IPS DF 19.7 (cell line): ENCODE data around the gene ZDHHC21.

Source experiments
- DNase-seq: peaks from one replicate; pipeline ENCODE4 v3.0.0-alpha.2; 2013; ENCODE audit warnings: low read depth, low spot score

Gene ZDHHC21, protein sequence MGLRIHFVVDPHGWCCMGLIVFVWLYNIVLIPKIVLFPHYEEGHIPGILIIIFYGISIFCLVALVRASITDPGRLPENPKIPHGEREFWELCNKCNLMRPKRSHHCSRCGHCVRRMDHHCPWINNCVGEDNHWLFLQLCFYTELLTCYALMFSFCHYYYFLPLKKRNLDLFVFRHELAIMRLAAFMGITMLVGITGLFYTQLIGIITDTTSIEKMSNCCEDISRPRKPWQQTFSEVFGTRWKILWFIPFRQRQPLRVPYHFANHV

DNA sequence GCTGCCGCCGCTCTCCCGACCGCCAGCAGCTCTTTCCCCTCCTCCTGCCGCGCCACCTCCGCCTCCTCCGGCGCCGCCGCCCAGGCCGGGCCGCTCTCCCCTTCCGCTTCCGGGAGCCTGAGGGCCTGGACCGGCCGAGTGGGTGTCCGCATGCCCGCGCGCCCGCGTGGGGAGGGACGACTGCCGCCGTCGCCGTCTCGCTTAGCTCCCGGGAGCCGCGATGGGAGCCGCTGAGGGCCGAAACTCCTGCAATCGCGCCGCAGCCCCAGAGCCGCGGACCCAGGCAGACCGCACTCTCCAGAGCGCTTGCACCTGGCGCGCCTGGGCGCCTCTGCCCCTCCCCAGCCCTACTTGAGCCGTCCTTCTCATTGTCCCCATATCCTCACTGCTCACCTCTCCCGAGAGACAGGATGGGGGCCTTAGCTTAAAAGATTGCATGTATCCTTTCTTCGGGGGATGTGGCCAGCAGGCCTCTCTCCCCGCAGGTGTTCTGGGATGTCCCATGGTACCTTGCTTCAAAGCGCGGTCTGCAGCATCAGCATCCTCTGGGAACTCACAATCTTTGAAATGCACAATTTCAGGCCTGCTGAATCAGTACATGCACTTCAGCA, at the start of gene ZDHHC21:
Gene ZDHHC21, minus strand, starts transcription at position 182 of the 611 bp plus-strand sequence. CDS start 19,092 bp downstream, outside the sequence.
- peak; percentile 7 for DNase-seq

DNA sequence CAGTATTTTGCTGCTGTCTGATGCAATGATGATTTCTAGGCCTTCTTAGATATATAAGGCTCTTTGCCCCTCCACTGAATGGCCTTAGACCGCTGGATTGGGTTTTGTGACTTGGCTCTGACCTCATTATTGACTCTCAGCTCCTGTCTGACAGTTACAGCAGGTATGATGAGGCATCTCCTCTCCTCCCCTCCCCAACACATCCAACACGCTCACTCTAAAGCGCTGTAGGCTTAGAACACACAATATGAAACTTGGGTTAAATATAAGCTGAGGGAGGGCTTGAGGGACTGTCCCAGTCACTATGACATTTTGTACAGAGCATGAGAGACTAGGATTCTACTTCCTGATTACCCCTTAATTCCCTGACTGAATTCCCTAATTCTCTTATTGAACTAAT, 48.1 kb upstream of the ZDHHC21 start:
- no peak for DNase-seq

DNA sequence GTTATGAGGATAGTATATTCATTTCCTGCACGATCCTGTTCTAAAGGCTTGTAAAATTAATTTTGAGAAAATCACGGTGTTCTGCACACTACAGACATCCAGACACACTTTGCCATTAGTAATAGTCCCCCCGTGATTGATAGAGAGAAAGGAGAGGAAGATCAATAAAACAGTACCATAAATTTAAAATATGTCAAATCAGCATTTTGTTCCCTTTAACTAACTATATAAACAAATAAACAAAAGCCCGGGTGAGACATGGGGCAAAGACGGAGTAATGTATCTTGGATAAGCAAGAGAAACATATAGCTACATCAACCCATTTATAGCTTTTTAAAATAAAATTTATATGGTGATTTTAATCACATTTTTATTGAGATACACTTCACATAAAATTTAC, 39.9 kb upstream of the ZDHHC21 start:
- DNase-seq, result no peak

DNA sequence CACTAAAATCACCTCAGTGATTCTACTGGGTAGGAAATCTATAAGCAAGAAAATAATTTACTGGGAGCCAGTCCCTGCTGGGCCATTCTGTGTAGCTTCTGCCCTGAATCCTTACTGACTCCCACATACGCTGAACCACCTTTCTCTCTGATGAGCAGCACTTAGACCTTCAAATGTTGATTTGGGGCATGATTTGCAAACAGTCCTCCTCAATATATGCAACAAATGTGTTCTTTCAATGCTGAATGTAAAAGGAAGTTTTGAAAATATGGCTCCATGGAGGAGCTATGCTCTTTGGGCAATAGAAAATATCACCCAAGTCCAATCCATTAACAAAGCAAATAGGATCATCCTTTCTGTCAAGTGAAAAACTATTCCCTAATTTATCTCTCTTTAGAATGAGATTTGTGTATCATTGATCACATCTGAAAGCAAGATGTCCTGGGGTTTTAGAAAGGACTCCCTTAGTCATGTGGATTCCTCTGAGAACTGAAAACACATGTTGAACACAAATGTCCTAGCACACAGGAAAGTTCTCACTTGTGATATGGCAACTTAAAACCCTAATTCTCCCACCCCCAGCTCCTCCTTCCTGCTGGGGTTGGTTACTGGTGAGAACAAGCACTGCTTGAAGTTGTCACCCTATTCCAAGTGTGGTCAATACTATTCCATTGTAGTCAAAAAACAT, 38.2 kb upstream of the ZDHHC21 start:
- no peak for DNase-seq

DNA sequence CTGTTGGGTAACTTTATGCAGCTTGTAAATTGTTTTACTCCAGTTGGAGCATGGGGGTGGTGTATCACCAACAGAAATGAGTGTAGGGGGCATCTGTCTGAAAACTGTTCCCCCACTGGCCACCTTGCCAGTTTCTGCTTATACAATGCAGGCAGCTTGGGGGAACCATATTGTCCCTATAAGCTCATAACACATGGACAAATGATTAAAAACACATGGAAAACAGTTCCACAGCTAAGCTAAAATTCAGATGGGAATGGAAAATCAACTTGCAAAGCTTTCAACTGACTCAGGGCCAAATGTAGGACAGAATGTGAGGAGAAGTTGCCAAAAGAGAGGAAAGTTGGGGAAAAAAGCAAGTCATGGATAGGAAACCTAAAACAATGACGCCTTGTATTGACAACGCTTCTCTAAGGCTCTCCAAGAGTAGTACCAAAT, 37.2 kb upstream of the ZDHHC21 start:
- DNase-seq, result no peak

DNA sequence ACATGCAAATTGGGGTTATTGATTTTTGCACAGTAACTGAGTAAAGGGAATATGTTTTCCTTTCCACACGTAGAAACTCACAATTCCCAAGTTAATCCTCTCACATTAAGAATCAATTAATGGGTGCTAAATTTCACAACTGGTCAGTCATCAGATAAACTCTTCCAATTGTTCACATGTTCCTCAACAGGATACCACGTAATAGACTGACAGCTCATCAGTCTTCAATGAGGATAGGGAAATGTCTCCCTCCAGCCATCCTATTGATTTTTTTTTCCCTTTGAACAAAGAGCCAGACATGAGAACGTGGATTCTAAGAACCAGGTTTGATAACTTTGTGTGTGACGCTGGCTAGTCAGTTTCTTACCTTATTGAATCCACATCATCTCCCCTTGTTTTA, 30.1 kb upstream of the ZDHHC21 start:
- DNase-seq, result no peak

DNA sequence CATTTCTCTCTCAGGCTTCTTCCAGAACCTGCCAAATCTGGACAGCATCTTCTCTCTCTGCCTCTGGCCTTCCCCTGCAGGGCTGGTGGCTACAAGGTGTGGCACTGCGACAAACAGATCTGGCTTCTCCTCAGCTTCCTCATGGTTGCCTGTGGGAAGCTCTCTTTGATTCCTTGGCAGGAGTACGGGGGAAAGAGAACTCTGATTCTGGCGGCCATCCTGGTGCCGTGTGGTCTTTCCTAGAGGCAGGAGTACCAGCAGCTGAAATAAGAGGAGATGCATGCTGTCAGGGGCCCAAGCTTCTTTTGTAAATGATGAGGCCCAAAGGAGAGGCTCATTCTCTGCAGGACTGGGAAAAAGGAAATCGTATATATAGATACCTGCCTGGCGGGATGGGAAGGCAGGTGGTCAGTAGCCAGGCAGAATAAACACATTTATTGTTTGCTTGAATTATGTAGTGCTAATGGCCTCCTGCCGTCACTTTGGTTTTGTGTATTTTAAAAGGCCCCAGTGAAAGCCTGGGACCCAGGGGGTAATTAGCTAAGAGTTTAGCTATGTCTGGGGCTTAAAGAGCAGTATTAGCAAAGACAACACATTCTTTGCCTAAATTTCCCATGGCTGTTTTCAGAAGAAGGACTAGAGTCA, 29.3 kb upstream of the ZDHHC21 start, which contains the start of gene CER1:
Gene CER1, minus strand, starts transcription at position 343 of the 645 bp plus-strand sequence. Its CDS starts 61 bp downstream, at position 282.
- DNase-seq, result peak; percentile 90

DNA sequence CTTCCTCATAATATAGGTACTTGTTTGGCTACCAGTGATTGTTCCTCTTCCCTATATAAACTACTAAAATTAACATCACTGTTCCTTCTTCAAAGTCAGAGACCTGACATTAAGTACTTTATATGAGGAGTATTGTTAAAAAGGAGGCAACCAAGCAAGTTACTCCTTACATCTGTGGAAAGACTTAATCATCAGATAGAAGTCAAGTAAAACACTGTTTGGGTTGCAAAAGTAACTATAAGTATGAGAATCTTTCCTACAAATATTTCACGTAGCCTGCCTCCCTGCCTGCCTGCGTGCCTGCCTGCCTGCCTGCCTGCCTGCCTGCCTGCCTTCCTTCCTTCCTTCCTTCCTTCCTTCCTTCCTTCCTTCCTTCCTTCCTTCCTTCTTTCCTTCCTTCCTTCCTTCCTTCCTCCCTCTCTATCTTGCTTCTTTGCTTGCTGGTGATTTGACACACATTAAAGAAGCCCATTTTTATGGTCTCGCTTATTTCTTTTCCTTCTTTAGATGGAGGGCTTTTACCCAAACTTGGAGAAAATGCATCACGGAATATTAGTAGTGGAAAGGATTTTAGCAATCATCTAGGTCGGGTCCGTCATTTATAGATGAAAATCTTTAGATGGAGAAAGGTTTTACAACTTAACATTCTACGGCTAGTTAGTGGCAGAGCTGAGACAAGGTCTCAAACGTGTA, 26.1 kb upstream of the ZDHHC21 start:
- DNase-seq, result no peak

DNA sequence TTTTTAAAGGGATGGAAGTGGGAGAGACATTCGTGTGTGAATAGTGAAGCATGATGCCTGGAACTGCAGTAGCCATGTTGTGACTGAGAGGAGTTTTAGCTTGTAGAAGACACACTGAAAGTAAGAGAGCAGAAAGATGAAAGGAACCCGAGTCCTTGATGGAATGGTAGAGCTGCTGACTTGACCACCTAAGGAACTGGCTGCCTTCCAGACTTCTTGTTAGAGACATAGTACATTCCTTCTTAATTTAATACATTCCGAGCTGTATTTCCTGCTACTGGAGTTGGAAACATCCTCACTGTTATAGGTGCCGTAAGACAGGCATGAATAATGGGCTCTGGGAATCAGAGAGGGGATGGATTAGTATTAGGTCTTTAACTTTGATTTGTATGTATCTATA, 21.9 kb upstream of the ZDHHC21 start:
- DNase-seq, result no peak

DNA sequence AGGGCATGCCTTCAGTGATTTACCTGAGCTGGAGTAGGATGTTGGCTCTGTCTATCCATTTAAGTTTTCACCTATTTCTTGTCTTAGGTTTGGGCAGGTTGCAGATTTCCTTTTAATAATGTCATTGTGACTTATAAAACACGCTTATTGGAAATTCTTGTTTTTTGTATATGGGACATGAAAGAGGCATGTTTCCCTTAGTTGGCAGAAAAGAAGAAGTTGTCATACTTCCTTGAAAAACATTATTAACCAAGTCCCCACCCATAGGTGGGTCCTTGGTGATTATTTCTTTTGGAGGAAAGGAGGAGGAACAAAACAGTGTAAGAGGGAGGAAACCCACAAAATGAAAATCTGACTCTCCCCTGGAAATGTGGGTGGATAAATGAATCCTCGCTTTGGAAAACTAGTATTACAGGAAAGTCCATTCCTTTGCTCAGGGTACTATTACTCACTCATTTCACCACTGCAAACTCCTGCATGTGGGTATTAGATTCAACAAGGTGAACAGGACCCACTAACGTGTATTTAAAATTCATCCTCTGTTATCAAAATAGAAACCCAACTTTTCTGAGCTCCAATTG, 20.0 kb upstream of the ZDHHC21 start:
- DNase-seq, result no peak

DNA sequence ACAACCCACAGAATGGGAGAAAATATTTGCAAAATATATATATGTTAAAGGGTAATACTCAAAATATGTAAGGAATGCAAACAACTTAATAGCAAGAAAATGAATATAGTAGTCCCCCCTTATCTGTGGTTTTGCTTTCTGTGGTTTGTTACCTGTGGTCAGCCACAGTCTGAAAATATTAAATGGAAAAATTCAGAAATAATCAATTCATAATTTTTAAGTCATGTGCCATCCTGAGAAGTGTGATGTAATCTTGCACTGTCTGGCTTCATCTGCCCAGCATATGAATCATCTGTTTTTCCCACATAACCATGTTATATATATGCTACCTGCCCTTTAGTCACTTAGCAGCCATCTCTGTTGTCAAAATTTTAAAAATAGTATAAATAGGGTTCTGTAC, 17.6 kb upstream of the ZDHHC21 start:
- no peak for DNase-seq

DNA sequence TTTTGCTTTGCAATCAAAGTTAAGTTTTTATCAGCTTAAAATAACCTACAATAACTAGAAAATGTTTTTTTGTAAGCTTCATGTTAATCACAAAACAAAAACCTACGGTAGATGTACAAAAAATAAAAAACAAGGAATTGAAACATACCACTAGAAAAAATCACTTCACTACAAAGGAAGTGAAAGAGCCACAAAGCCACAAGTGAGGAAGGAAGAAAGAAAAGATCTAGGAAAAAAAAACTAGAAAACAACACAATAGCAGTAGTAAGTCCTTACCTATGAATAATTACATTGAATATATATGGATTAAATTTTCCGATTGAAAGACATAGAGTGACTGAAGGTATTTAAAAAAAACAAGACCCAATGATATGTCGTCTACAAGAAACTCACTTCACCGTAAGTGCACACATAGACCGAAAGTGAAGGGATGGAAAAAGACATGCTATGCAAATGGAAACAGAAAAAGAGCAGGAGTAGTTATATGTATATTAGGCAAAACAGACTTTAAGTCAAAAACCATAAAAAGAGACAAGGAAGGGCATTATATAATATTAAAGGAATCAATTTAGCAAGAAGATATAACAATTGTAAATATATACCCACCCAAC, 13.4 kb upstream of the ZDHHC21 start:
- DNase-seq, result no peak

DNA sequence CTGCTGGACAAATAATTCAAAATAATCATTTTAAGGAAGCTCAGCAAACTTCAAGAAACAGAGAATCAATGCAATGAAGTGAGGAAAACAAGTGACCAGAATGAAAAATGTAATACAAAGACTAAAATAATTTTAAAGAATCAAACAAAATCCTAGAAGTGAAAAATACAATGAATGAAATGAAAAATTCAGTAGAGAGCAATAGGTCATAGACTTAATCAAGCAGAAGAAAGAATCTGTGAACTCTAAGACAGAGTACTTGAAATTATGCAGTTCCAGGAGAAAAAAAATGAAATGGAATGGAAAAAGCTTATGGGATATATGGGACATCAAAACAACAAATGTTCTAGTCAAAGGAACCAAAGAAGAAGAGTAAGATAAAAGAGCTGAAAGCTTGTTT, 11.8 kb upstream of the ZDHHC21 start:
- no peak for DNase-seq

DNA sequence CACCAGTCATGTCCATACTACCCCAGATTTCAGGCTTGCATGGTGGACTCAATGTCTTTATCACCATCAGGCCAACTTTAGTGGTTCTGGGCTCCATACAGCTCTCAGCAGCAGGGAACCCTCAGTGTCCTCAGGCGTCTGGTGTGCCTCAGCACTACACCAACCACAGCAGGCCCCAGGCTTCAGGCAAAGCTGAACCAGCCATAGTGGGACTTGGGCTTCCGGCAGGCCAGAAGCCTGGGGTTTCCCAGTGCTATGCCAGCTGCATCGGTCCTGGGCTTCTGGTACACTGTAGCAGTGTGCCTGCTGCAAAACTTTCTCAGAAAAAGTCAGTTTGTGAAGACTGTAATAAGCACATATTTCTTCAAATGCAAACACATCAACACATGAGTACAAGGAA, 11.0 kb upstream of the ZDHHC21 start:
- DNase-seq, result no peak

DNA sequence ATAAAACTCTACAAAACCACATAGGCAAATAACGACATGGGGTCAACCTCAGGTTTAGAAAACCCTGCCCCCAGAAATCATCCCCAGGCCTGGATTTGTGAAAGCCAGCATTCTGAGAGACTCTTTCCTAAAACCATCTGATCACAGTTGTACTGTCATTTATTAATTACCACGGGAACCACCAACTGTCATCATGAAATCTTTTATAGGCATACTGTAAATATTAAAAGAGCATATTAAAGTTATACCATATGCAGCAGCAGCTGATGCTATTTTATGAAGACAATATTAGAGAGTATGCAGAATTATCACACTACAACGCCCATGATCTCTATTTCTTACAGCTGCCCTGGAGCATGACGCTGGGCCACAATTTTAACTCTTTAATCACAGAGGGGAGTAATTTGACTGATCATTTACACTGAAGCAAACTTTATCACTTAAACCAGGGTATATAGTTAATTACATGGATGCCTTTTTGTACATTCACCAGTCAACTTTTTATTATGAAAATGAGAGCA, 9.0 kb upstream of the ZDHHC21 start:
- DNase-seq, result no peak

DNA sequence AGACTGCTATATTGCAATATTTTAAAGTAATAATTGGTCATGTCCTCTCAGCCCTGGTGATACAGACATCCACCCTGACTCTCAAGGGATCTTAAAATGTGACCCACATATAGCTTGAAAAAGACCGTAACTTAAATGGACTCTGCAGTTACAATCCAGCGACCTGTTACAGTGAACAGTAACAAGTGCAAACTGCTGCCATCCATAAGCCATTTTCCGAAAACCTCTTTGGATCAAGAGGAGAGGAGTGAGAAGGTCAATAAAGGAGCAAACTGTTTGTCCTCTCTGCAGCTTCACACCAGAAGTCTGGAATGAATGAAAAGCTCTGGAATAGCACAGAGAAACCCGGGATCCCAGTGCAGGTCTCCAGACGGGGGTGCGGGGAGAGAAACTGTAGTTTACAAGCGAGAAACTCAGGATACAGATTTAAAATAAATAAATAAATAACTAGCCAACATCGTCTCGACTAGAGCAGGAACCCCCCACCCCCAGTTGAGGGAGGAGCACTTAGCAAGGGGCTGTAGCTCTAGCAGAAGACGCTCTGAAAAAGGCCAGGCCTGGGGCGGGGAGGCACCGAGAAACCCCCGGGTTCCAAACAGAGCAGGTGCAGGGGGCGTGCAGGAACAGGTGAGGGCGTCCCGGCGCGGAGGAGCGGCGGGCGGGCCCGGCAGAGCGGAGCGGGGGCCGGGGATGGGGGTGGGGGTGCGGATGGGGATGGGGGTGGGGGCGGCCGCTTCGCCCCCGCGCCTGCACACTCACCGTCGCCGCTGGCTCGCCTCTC, 572 bp downstream of the ZDHHC21 start:
- DNase-seq, result no peak

DNA sequence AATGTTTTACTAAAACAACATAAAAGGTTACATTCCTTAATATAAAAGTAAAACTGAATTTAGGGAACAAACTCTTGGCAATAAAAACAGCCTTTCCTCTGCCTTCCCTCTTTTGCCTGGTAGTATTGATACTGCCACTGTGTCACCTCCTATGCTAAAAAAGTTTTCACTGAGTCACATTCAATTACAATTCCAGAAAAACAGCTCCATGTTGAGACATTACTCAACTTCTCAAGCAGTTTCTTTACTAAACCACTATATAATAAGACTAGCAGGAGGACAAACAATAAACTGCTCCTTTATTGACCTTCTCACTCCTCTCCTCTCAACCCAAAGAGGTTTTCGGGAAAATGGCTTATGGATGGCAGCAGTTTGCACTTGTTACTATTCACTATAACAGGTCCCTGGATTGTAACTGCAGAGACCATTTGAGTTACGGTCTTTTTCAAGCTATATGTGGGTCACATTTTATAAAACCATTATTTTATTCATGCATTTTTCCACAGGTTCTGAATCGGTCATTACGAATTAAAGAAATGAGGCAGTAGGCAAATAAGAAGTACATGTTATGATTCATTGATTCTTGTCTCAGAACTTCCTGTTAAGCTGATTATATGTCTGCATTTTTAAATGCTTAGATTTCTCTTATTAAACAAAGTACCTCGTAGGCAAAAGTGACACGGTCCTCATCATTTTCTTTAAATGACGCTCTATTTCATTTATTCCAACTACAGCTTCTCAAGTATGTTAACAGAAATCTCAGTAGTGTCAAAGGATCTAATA, 2.1 kb downstream of the ZDHHC21 start:
- DNase-seq, result no peak

DNA sequence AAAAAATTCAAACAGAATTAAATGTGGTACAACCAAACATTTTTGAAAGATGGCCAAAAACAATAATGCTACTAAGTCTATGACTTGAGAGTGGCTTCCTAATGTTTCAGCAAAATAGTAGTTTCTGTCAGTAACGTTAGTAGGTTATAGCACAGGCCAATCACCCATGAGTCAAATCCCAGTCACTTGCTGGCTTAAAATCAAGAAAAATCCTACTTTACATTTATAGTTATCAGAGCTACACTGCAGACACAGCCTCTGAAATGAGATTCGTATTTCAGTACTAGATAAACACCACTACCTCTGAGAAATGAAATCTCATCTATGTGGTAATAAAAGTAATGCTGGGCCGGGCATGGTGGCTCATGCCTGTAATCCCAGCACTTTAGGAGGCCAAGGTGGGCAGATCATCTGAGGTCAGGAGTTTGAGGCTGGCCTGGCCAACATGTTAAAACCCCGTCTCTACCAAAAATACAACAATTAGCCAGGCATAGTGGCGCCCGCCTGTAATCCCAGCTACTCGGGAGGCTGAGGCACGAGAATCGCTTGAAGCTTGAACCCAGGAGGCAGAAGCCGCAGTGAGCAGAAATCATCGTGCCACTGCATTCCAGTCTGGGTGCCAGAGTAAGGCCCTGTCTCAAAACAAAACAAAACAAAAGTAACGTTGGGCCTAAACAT, 6.1 kb downstream of the ZDHHC21 start:
- DNase-seq, result no peak

DNA sequence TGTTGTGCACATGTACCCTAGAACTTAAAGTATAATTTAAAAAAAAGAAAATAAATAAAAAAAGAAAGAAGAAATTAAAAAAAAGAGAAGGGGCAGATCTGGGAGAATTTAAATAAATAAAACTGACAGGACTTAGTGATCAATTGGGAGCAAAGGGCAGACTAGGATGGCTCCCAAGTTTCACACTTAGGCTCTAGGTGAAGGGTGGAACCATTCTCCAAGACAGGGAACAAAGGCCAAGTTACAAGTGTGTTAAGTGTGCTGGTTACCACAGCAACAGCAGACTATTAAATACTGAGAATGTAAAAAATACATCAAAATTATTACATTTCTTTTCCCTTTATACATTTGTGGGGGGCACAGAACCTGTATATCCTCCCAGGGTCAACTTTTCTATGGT, 7.1 kb downstream of the ZDHHC21 start:
- no peak for DNase-seq
